HepG2 (cell line): ENCODE data around the gene PLXND1. TPM values are rescaled to one million over a fixed set of nuclear protein-coding genes. Genes with fewer than 3 reads are reported as not detected.

Experiments
- ARNT2 ChIP-seq: sonication (generic); formaldehyde crosslinking; IDR thresholded peaks from 2 replicates; pipeline ENCODE4 v1.8.0; 2022; ENCODE audit warnings: mild to moderate bottlenecking, low read depth, missing genetic modification reagents, moderate library complexity
- EED ChIP-seq: sonication (generic); formaldehyde crosslinking; IDR thresholded peaks from 2 replicates; pipeline ENCODE4 v1.5.0; 2020; ENCODE audit warnings: mild to moderate bottlenecking, missing genetic modification reagents
- FOXM1 ChIP-seq: sonication (generic); formaldehyde crosslinking; IDR thresholded peaks from 2 replicates; pipeline ENCODE4 v1.5.0; 2020; ENCODE audit warnings: missing genetic modification reagents
- MAFG ChIP-seq: sonication (generic); formaldehyde crosslinking; IDR thresholded peaks from 2 replicates; pipeline ENCODE4 v1.5.1; 2020; ENCODE audit warnings: mild to moderate bottlenecking, missing genetic modification reagents
- NFKB2 ChIP-seq: sonication (generic); formaldehyde crosslinking; IDR thresholded peaks from 2 replicates; pipeline ENCODE4 v1.4.0; 2020; ENCODE audit warnings: missing genetic modification reagents, borderline replicate concordance
- NKX3-1 ChIP-seq: sonication (generic); formaldehyde crosslinking; IDR thresholded peaks from 2 replicates; pipeline ENCODE4 v1.5.0; 2020; ENCODE audit warnings: missing genetic modification reagents
- NR2F6 ChIP-seq, 2 experiments: IDR thresholded peaks; 2 replicates each; pipeline ENCODE4 v1.6.1; 2016; ENCODE audit warnings: antibody characterized with exemption in 1 of 2, mild to moderate bottlenecking in 1 of 2
- RBFOX2 ChIP-seq: fragments of 200-400 bp; formaldehyde crosslinking; IDR thresholded peaks from 2 replicates; pipeline ENCODE4 v1.6.1; 2017; ENCODE audit warnings: low read depth, mild to moderate bottlenecking, low read length
- SIN3A ChIP-seq: IDR thresholded peaks from 2 replicates; pipeline ENCODE4 v1.6.1; 2011; ENCODE audit warnings: low read depth, mild to moderate bottlenecking, control low read depth, low read length, borderline replicate concordance
- TAF1 ChIP-seq: sonication (generic); formaldehyde crosslinking; IDR thresholded peaks from 2 replicates; pipeline ENCODE4 v1.4.0; 2020; ENCODE audit warnings: missing genetic modification reagents
- TGIF2 ChIP-seq: IDR thresholded peaks from 2 replicates; pipeline ENCODE4 v1.6.1; 2016; ENCODE audit warnings: control low read depth, missing compliant biosample characterization
- ZFY ChIP-seq: sonication (generic); formaldehyde crosslinking; IDR thresholded peaks from 2 replicates; pipeline ENCODE4 v1.4.0; 2020; ENCODE audit warnings: missing genetic modification reagents
- ZNF232 ChIP-seq: sonication (generic); formaldehyde crosslinking; IDR thresholded peaks from 2 replicates; pipeline ENCODE4 v1.4.0; 2020; ENCODE audit warnings: missing genetic modification reagents, borderline replicate concordance
- ZNF235 ChIP-seq: sonication (generic); formaldehyde crosslinking; IDR thresholded peaks from 2 replicates; pipeline ENCODE4 v1.8.1; 2023; ENCODE audit warnings: mild to moderate bottlenecking, missing genetic modification reagents, borderline replicate concordance
- ZNF530 ChIP-seq: sonication (generic); formaldehyde crosslinking; IDR thresholded peaks from 2 replicates; pipeline ENCODE4 v1.5.0; 2020; ENCODE audit warnings: low read depth, mild to moderate bottlenecking, missing genetic modification reagents
- polyA plus RNA-seq, 8 experiments: library from polyadenylated mRNA; depleted of rRNA in 3 of 8; stranded (reverse) in 7 of 8; unstranded in 1 of 8; fragments of >200 nt; fragmentation: Illumina TruSeq in 4 of 8; extraction: Trizol in 4 of 8; gene quantifications; 2 replicates each; pipeline versions ENCODE4 v1.2.1 to v1.2.3, GENCODE V29; 2011 to 2016; ENCODE audit warnings: low read depth in 4 of 8, missing spikeins in 1 of 8, mixed read lengths in 1 of 8; ENCODE audit not compliant: insufficient read depth in 1 of 8
- total RNA-seq, 5 experiments: library from RNA; depleted of rRNA; stranded (reverse); fragments of >200 nt; fragmentation: Illumina TruSeq; extraction: Trizol; gene quantifications; 2 replicates each; pipeline ENCODE4 v1.2.3, GENCODE V29; 2016; ENCODE audit warnings: low read depth in 1 of 5
- TF ChIP-seq, protein P1 (sequence below): sonication (generic); formaldehyde crosslinking; IDR thresholded peaks from one replicate; pipeline ENCODE4 v1.5.1; 2020; ENCODE audit warnings: mild to moderate bottlenecking, missing genetic modification reagents; ENCODE audit errors: not compliant biosample characterization
- TF ChIP-seq, protein P2 (sequence below): sonication (generic); formaldehyde crosslinking; IDR thresholded peaks from 2 replicates; pipeline ENCODE4 v1.5.0; 2020; ENCODE audit warnings: missing genetic modification reagents, mild to moderate bottlenecking, borderline replicate concordance
- TF ChIP-seq, protein P3 (sequence below): IDR thresholded peaks from 2 replicates; pipeline ENCODE4 v1.6.1; 2016; ENCODE audit warnings: missing genetic modification reagents, missing compliant biosample characterization
- TF ChIP-seq, protein P4 (sequence below): sonication (generic); formaldehyde crosslinking; IDR thresholded peaks from 2 replicates; pipeline ENCODE4 v1.5.0; 2020; ENCODE audit warnings: missing genetic modification reagents

The PLXND1 gene
- total and polyA plus RNA-seq, 2 of the 13 experiments (the other 11 are each of a cell fraction or from before 2014, with no cell fraction given) = 15.9 to 42.0 TPM

DNA sequence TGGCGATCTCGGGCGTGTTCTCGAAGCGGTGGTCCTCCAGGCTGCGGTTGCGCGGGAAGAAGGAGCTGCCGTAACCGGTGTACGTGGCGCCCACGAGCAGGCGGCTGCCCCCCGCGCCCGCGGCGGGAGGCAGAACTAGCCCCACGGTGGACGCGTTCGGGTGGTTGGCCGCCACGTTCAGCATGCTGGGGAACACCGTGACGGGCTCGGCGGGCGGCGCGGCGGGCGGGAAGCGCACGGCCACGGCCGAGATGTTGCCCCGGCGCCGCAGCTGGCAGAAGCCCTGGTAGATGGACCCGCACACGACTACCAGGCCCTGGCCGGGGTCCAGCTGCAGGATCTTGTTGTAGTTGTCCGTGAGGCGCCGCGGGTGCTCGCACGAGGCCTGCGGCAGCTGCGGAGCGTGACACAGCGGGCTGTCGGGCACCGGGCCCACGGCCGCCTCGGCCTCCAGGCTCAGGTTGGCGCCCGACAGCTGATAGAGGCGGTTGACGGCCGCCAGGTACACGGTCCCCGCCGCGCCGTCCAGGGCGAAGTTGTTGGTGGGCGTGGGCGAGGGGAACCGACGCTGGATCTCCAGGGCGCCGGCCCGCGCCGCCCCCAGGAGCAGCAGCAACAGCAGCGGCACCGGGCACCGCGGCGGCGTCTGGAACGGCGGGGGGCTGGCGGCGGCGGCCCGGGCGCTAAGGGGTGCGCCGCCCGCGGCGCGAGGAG lies 397 bp downstream of the PLXND1 start (continued):
- TF ChIP-seq, protein P1, sequence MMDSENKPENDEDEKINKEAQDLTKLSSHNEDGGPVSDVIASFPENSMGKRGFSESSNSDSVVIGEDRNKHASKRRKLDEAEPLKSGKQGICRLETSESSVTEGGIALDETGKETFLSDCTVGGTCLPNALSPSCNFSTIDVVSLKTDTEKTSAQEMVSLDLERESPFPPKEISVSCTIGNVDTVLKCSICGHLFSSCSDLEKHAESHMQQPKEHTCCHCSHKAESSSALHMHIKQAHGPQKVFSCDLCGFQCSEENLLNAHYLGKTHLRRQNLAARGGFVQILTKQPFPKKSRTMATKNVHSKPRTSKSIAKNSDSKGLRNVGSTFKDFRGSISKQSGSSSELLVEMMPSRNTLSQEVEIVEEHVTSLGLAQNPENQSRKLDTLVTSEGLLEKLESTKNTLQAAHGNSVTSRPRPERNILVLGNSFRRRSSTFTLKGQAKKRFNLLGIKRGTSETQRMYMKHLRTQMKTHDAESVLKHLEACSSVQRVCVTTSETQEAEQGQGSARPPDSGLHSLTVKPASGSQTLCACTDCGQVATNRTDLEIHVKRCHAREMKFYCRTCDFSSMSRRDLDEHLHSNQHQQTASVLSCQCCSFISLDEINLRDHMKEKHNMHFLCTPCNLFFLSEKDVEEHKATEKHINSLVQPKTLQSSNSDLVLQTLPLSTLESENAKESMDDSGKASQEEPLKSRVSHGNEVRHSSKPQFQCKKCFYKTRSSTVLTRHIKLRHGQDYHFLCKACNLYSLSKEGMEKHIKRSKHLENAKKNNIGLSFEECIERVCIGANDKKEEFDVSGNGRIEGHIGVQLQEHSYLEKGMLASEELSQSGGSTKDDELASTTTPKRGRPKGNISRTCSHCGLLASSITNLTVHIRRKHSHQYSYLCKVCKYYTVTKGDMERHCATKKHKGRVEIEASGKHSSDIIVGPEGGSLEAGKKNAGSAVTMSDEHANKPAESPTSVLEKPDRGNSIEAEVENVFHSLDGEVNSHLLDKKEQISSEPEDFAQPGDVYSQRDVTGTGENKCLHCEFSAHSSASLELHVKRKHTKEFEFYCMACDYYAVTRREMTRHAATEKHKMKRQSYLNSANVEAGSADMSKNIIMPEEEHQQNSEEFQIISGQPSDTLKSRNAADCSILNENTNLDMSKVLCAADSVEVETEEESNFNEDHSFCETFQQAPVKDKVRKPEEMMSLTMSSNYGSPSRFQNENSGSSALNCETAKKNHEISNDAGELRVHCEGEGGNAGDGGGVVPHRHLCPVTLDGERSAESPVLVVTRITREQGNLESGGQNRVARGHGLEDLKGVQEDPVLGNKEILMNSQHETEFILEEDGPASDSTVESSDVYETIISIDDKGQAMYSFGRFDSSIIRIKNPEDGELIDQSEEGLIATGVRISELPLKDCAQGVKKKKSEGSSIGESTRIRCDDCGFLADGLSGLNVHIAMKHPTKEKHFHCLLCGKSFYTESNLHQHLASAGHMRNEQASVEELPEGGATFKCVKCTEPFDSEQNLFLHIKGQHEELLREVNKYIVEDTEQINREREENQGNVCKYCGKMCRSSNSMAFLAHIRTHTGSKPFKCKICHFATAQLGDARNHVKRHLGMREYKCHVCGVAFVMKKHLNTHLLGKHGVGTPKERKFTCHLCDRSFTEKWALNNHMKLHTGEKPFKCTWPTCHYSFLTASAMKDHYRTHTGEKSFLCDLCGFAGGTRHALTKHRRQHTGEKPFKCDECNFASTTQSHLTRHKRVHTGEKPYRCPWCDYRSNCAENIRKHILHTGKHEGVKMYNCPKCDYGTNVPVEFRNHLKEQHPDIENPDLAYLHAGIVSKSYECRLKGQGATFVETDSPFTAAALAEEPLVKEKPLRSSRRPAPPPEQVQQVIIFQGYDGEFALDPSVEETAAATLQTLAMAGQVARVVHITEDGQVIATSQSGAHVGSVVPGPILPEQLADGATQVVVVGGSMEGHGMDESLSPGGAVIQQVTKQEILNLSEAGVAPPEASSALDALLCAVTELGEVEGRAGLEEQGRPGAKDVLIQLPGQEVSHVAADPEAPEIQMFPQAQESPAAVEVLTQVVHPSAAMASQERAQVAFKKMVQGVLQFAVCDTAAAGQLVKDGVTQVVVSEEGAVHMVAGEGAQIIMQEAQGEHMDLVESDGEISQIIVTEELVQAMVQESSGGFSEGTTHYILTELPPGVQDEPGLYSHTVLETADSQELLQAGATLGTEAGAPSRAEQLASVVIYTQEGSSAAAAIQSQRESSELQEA (CRISPR knock-in tag) = peak; percentile 62
- TF ChIP-seq ZNF235 (CRISPR knock-in tag) (no peak), FOXM1 (CRISPR knock-in tag) (no peak), NFKB2 (peak; percentile 4; the same call in 1 of the 2 replicates), RBFOX2 (peak; percentile 55), TGIF2 (CRISPR knock-in tag) (0 out of 2 replicates have a peak, but pooled peaks have one; percentile 0), ZNF232 (CRISPR knock-in tag) (no peak), ZFY (CRISPR knock-in tag) (peak; percentile 62; the same call in 1 of the 2 replicates), ZNF530 (CRISPR knock-in tag) (0 out of 2 replicates have a peak, but pooled peaks have one; percentile 36), NR2F6 (IDR thresholded peaks at IDR 0.05) (no peak), NR2F6 (CRISPR knock-in tag; IDR thresholded peaks at IDR 0.05) (no peak), NKX3-1 (peak; percentile 63; the same call in 1 of the 2 replicates), MAFG (CRISPR knock-in tag) (no peak), EED (CRISPR knock-in tag) (peak; percentile 91), ARNT2 (CRISPR knock-in tag) (peak; percentile 23; the same call in 1 of the 2 replicates), SIN3A (0 out of 2 replicates have a peak, but pooled peaks have one; percentile 40), TAF1 (CRISPR knock-in tag) (no peak)
- TF ChIP-seq, protein P2, sequence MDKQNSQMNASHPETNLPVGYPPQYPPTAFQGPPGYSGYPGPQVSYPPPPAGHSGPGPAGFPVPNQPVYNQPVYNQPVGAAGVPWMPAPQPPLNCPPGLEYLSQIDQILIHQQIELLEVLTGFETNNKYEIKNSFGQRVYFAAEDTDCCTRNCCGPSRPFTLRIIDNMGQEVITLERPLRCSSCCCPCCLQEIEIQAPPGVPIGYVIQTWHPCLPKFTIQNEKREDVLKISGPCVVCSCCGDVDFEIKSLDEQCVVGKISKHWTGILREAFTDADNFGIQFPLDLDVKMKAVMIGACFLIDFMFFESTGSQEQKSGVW (CRISPR knock-in tag) = 0 out of 2 replicates have a peak, but pooled peaks have one; percentile 41
- TF ChIP-seq, protein P3, sequence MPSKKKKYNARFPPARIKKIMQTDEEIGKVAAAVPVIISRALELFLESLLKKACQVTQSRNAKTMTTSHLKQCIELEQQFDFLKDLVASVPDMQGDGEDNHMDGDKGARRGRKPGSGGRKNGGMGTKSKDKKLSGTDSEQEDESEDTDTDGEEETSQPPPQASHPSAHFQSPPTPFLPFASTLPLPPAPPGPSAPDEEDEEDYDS (CRISPR knock-in tag) = no peak
- TF ChIP-seq, protein P4, sequence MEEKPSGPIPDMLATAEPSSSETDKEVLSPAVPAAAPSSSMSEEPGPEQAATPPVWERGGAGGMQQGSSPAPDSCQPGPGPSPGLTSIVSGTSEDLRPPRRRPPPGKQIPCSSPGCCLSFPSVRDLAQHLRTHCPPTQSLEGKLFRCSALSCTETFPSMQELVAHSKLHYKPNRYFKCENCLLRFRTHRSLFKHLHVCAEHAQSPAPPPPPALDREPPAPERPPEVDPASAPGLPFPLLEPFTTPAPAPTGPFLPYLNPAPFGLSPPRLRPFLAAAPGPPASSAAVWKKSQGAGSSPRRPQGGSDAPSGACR = no peak
